ENCODE data around the gene NAT14.

Gene NAT14

DNA sequence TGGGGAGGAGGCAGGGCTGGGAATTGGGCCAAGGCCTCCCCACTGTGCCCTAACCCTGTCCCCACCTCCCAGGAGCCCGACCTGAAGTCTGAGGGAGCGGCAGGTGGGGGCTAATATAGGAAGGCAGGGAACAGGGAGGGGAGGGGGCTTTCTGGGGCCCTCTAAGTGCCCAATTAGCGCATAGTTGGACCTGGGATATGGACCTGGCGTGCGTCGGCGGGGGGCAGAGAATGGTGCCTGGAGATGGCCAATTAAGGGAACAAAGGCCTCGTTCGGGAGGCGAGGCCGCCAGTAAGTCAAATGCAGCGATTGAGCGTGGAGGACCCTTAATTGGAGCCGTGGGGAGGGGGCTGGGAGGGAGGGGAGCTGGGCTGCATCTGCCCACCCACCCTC is 20.3 kb upstream of the NAT14 start, which contains the start of gene C19orf85:
TSS of gene C19orf85 (minus strand) at position 90 of the 393 bp plus-strand sequence. CDS start 197 bp downstream, outside the sequence.
- H3K27ac ChIP-seq = no peak within 1 kb of the TSS
- TF ChIP-seq ZFX (IDR thresholded peaks at IDR 0.05; ENCODE audit: borderline replicate concordance) = no peak
- TF ChIP-seq, protein P1, sequence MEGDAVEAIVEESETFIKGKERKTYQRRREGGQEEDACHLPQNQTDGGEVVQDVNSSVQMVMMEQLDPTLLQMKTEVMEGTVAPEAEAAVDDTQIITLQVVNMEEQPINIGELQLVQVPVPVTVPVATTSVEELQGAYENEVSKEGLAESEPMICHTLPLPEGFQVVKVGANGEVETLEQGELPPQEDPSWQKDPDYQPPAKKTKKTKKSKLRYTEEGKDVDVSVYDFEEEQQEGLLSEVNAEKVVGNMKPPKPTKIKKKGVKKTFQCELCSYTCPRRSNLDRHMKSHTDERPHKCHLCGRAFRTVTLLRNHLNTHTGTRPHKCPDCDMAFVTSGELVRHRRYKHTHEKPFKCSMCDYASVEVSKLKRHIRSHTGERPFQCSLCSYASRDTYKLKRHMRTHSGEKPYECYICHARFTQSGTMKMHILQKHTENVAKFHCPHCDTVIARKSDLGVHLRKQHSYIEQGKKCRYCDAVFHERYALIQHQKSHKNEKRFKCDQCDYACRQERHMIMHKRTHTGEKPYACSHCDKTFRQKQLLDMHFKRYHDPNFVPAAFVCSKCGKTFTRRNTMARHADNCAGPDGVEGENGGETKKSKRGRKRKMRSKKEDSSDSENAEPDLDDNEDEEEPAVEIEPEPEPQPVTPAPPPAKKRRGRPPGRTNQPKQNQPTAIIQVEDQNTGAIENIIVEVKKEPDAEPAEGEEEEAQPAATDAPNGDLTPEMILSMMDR (IDR thresholded peaks at IDR 0.05) = no peak

DNA sequence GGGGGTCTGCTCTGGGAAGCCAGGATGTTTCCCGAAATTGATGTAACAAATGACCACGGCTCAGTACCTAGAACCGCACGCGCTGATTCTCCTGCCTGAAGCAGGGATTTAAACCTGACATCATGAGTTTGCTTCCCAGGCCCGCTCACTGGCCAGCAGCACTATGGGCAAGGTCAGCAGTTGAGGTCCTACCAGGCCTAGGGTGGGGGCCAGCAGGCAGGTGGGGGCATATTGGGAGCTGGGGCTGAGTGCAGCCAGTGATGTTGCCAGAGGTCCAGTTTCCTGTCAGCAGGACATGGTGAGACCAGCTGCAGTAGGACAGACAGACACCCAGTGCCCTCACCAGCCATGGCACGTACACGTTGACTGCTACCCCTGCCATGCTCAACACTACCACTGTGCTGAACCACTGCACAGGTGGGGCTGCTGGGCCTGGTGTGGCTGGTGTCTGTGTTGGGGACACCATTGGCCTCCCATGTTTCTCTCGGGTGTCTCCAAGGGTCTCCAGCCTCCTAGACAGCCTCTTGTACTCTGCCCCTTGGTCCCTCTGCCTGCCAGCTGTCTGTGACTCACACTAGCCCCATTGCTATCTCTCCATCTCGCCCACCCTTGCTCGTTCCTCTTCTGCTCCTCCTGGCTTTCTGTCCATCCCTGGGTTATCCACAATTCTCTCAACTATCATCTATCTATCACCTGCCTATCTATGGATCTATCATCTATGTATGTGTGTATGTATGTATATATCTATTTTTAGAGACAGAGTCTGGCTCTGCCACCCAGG is 19.3 kb upstream of the NAT14 start:
- peak overlapping the region; percentile 5; the same call in 1 of the 2 replicates for H3K27ac ChIP-seq
- no peak for TF ChIP-seq ZFX (IDR thresholded peaks at IDR 0.05; ENCODE audit: borderline replicate concordance)
- TF ChIP-seq, protein P1 (IDR thresholded peaks at IDR 0.05) = no peak

DNA sequence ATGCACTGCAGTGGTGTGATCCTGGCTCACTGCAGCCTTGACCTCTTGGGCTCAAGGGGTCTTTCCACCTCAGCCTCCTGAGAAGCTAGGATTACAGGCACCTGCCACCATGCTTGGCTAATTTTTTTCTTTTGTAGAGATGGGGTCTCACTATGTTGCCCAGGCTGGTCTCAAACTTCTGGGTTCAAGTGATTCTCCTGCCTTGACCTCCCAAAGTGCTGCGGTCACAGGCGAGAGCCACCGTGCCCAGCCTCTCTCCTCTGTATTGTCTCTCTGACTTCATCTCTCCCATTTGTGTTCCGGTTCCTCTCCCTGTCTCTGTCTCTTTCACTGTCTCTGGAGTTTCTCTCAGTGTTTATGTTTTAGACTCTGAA is 18.8 kb upstream of the NAT14 start:
- no peak for TF ChIP-seq ZFX (IDR thresholded peaks at IDR 0.05; ENCODE audit: borderline replicate concordance)
- TF ChIP-seq, protein P1 (IDR thresholded peaks at IDR 0.05) = no peak
- H3K27ac ChIP-seq = peak overlapping the region; percentile 5; the same call in 1 of the 2 replicates

DNA sequence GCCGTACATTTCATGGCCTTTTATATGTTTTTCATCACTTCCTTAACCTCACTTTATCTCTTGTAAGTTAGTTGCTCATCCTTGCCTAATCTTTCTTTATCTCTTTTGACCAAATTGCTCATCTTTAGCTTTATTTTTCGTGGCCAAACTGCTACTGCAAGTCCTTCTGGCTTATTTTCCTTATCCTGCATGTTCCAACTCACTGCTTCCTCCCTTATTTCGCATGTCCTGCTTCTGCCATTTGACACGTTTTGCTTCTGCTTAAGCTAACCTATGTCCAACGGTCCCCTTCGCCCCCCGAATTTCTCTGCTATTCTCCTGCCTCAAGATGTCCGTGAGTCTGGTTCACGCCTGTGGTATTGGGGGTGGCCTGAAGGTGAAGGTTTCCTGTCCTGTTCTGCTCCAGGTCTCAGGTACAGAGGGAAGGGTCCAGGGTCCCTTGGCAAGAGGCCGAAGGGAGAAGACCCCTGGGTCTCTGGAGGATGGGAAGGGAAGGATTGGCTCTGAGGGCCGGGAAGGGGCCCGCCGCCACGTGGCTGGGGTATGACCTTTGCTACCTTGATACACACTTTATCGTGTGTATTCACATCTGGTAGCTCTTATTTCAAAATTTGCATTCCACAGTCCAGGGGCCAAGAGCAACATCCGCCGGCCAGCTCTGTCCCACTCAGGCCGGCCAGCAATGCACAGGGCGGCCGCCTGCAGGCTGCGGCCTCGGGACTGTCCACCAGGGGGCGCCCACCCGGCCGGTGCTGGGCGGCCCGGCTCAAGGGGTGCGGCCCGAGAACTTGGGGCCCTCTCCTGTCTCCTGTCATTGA is 17.5 kb upstream of the NAT14 start:
- H3K27ac ChIP-seq = no peak overlapping the region
- TF ChIP-seq, protein P1 (IDR thresholded peaks at IDR 0.05) = peak; percentile 99
- TF ChIP-seq ZFX (IDR thresholded peaks at IDR 0.05; ENCODE audit: borderline replicate concordance) = no peak

DNA sequence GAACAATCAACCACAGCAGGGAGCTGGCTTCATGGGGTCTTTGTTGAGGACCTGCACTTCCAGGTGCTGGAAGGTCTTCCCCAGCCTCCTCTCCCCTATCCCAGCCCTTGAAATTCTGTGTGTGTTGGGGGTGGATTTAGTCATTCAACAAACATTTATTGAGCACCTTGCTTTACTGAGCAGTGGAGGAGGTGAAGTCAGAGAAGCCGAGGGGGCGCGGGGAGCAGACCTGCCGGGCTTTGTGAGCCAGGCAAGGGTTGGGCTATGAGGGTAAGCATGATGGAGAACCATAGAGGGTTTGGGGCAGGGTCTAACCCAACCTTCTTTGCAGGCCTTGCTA is 17.0 kb upstream of the NAT14 start:
- H3K27ac ChIP-seq = no peak overlapping the region
- TF ChIP-seq, protein P1 (IDR thresholded peaks at IDR 0.05) = peak; percentile 82
- no peak for TF ChIP-seq ZFX (IDR thresholded peaks at IDR 0.05; ENCODE audit: borderline replicate concordance)

DNA sequence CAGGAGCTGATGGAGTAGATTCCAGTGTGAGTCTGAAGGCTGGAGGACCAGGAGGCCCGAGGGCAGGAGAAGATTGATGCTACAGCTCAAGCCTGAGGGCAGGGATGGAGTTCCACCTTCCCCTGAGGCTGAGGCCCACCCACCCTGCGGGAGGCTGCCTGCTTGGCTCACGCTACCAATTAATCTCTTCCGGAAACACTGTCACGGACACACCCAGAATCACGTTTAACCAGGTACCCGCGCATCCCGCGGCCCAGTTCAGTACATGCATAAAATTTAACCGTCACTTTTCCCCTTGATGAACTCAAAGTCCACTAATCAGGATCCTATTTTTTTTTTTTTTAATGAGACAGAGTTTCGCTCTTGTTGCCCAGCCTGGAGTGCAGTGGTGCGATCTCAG is 13.7 kb upstream of the NAT14 start:
- no peak for TF ChIP-seq ZFX (IDR thresholded peaks at IDR 0.05; ENCODE audit: borderline replicate concordance)
- TF ChIP-seq, protein P1 (IDR thresholded peaks at IDR 0.05) = no peak
- peak overlapping the region; percentile 36 for H3K27ac ChIP-seq

DNA sequence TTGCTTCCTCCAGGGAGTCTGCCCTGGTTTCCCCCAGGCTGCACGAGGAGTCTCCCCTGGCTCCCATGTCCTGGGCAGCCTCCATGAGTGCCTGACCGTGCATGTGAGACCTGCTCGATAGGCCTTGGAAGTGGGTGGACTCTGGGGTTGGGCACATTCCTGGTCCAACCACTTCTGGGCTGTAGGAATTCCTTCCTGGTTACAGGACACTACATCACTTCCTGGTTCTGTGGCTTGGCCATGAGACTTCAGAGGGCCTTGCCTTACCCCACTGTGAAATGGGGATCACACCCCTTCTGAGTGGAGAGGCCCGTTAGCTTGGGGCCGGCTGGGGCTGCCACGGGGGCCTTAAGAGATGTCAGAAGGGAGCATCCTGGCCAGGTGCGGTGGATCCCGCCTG is 12.5 kb upstream of the NAT14 start:
- no peak for TF ChIP-seq ZFX (IDR thresholded peaks at IDR 0.05; ENCODE audit: borderline replicate concordance)
- TF ChIP-seq, protein P1 (IDR thresholded peaks at IDR 0.05) = no peak
- peak overlapping the region; percentile 87 for H3K27ac ChIP-seq

All from 22Rv1 (cell line).